Measurements from ENCODE around the gene KDM1A. TPM values are rescaled to one million over a fixed set of nuclear protein-coding genes. Genes with fewer than 3 reads are reported as not detected.
A peak's percentile ranks its signal among the peaks of the same experiment; 100 is the strongest.

The KDM1A gene
- total RNA-seq, 2 donors from 2014 or later, result 28.2 to 34.9 TPM

DNA sequence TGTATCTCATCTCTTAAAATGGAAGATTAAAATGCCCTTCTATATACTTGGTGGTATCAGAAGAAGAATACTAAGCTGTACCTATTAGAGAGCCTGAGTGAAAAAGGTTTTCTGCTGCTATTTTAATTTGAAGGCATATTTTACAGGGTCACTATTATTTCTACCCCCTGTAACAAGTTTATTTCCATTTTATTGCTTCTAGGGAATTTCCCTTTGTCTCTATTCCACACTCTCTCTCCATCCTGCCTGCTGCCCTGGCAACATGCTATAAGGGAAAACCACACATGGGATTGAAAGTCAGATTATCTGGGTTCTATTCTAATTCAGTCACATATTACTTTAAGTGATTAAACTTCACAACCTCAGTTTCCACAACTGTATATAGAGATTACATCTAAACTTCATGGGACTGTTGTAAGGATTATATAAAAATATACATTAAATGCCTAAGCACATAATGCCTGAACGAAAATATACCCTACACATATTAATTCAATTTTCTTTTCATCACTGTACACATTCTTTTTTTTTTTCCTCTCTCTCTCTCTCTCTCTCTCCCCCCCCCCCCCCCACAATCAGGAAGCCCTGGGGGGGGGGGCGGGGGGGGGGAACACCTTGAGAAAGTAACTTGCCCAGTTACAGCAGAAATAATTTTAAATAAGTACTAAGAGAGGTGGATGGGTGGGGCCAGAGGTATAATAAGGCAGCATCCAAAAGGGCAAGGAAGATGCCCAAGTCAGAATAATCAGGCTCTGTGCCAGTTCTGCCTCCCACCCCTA, 97.8 kb downstream of the KDM1A start:
- Histone ChIP-seq H3K27me3 (no peaks in the 10 kb centered on the region), H3K27ac (no peak overlapping the region), H3K36me3 (no peaks in the 10 kb centered on the region), H3K4me1 (peaks cover 0 to 49% of the 10 kb centered on the region in 2 donors), H3K4me3 (no peak overlapping the region), H3K9me3 (no peaks in the 10 kb centered on the region)
- DNase-seq (ENCODE audit: low spot score), result no peak
- TF ChIP-seq, protein P1, sequence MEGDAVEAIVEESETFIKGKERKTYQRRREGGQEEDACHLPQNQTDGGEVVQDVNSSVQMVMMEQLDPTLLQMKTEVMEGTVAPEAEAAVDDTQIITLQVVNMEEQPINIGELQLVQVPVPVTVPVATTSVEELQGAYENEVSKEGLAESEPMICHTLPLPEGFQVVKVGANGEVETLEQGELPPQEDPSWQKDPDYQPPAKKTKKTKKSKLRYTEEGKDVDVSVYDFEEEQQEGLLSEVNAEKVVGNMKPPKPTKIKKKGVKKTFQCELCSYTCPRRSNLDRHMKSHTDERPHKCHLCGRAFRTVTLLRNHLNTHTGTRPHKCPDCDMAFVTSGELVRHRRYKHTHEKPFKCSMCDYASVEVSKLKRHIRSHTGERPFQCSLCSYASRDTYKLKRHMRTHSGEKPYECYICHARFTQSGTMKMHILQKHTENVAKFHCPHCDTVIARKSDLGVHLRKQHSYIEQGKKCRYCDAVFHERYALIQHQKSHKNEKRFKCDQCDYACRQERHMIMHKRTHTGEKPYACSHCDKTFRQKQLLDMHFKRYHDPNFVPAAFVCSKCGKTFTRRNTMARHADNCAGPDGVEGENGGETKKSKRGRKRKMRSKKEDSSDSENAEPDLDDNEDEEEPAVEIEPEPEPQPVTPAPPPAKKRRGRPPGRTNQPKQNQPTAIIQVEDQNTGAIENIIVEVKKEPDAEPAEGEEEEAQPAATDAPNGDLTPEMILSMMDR (IDR thresholded peaks at IDR 0.05), result no peak

DNA sequence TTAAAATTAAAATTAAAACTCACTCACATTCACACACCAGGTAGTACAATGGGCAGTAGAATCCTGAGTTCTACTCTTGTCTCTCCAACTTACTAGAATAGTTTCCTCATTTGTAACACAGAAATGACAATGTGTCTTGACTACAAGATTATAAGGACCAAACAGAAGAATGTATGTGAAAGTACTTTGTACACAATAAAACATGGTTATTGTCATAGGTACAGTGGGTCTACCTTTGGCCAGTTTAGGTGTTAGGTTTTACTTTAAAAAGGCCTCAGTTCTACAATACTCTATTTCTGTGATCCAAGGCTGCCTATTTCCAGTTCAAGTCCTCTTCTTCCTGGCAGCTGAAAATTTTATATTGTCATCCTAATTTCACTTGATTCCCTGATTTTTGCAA, 99.1 kb downstream of the KDM1A start:
- TF ChIP-seq, protein P1 (IDR thresholded peaks at IDR 0.05), result no peak
- Histone ChIP-seq H3K4me3 (no peak overlapping the region), H3K9me3 (no peaks in the 10 kb centered on the region), H3K36me3 (no peaks in the 10 kb centered on the region), H3K27me3 (no peaks in the 10 kb centered on the region), H3K4me1 (peaks cover 0 to 53% of the 10 kb centered on the region in 2 donors), H3K27ac (no peak overlapping the region)
- DNase-seq (ENCODE audit: low spot score), result no peak

GRCh38 chr1:23118957-23119792, 99.9 kb downstream of the KDM1A start:
- no peak for DNase-seq (ENCODE audit: low spot score)
- no peaks in the 10 kb centered on the region for H3K36me3 ChIP-seq
- TF ChIP-seq, protein P1 (IDR thresholded peaks at IDR 0.05), result no peak
- peaks cover 0 to 49% of the 10 kb centered on the region in 2 donors for H3K4me1 ChIP-seq
- H3K27ac ChIP-seq, result peak overlapping the region; percentile 33 to 47
- H3K9me3 ChIP-seq, result no peaks in the 10 kb centered on the region
- no peaks in the 10 kb centered on the region for H3K27me3 ChIP-seq
- H3K4me3 ChIP-seq, result peak overlapping the region in 1 of 2 donors; percentile 24

- H3K27ac ChIP-seq, result no peak overlapping the region
- DNase-seq (ENCODE audit: low spot score), result no peak
Observed at GRCh38 chr1:23120383-23120782, 101.1 kb downstream of the KDM1A start.

DNA sequence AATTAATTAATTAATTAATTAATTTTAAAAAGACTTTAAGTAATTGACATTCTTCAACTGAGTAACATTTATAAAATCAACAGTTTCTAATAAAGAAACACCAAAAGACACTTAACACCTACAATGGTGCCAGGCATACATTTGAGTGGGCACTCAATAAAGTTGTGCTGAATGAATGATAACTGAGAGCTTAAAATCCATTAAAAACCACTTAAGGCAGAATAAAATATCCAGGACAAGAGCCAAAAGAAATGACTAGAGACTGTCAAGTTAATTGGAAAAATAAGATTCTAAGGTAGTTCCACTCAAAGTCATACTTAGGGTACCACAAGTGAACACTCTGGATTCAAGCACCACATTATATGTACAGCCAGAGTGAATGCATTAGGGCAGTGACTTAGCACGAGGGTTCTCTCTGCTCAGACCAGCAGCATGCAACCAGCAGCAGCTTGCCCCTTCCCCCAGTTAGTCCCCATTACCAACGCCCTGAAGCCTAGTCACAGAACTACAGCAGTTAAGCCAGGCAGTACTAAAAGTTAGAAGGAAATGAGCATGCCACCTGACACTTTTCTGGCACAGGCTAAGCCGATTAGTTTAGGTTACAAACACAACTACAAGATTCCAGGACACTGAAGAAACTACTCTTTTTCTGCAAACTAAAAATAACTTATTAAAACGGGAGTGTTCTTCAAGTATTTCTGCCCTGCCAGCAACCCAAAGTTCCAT, 102.9 kb downstream of the KDM1A start:
- Histone ChIP-seq H3K36me3 (no peaks in the 10 kb centered on the region), H3K9me3 (no peaks in the 10 kb centered on the region), H3K27me3 (no peaks in the 10 kb centered on the region), H3K4me3 (no peak overlapping the region), H3K4me1 (peaks cover 0 to 50% of the 10 kb centered on the region in 2 donors), H3K27ac (peak overlapping the region in 1 of 2 donors; percentile 2)
- TF ChIP-seq, protein P1 (IDR thresholded peaks at IDR 0.05), result no peak
- DNase-seq (ENCODE audit: low spot score), result no peak

More at GRCh38 chr1:23120383-23120782, 101.1 kb downstream of the KDM1A start:
- H3K27me3 ChIP-seq, result no peaks in the 10 kb centered on the region
- peaks cover 0 to 41% of the 10 kb centered on the region in 2 donors for H3K4me1 ChIP-seq
- H3K9me3 ChIP-seq, result no peaks in the 10 kb centered on the region
- TF ChIP-seq, protein P1 (IDR thresholded peaks at IDR 0.05), result no peak
- no peaks in the 10 kb centered on the region for H3K36me3 ChIP-seq
- no peak overlapping the region for H3K4me3 ChIP-seq

All from right atrium auricular region (tissue), 2 donors.